H1 (cell line): ENCODE data around the gene KIN. TPM values are rescaled to one million over a fixed set of nuclear protein-coding genes. Genes with fewer than 3 reads are reported as not detected.

Source experiments
- CTCF ChIA-PET: fragments of 300-600 bp; sonication (Branson Sonifier 250); formaldehyde crosslinking; loops from one replicate; lab custom pipeline; 2021; ENCODE audit not compliant: partially characterized antibody; lab: Charles Lee
- POLR2A ChIA-PET: fragments of 300-600 bp; sonication (Branson Sonifier 250); formaldehyde crosslinking; loops from one replicate; lab custom pipeline; 2021; ENCODE audit warnings: inconsistent platforms; ENCODE audit not compliant: partially characterized antibody; lab: Charles Lee
- DNase-seq, 2 experiments: peaks; one replicate each; pipeline versions ENCODE4 v3.0.0 to v3.0.0-alpha.2; 2010 to 2022; ENCODE audit warnings: low spot score in 2 of 2, low read depth in 1 of 2, mixed read lengths in 1 of 2
- FAIRE-seq: peaks from 2 replicates; lab custom pipeline; 2011; peaks lifted over from hg19 to GRCh38; lab: Jason Lieb, UNC
- H2AFZ ChIP-seq: 2 replicates; pipeline ENCODE4 v1.8.1; 2012; ENCODE audit warnings: low read length, inconsistent platforms
- H2AK5ac ChIP-seq: 2 replicates; pipeline ENCODE4 v1.6.1; 2013; ENCODE audit warnings: low read depth, low read length
- H2BK120ac ChIP-seq: replicated peaks from 2 replicates; pipeline ENCODE3; 2013; ENCODE audit warnings: low read depth, low read length, inconsistent platforms
- H2BK12ac ChIP-seq: 2 replicates; pipeline ENCODE4 v1.6.1; 2013; ENCODE audit warnings: low read depth, low read length
- H2BK15ac ChIP-seq: 2 replicates; pipeline ENCODE4 v1.6.1; 2013; ENCODE audit warnings: low read length
- H2BK20ac ChIP-seq: 2 replicates; pipeline ENCODE4 v1.6.1; 2013; ENCODE audit warnings: low read length
- H2BK5ac ChIP-seq: 2 replicates; pipeline ENCODE4 v1.6.1; 2013; ENCODE audit warnings: low read depth, low read length
- H3K14ac ChIP-seq: 2 replicates; pipeline ENCODE4 v1.6.1; 2013; ENCODE audit warnings: inconsistent platforms; ENCODE audit not compliant: insufficient read length
- H3K18ac ChIP-seq: 2 replicates; pipeline ENCODE4 v1.6.1; 2013; ENCODE audit warnings: low read length; ENCODE audit errors: extremely low read depth
- H3K23ac ChIP-seq: 2 replicates; pipeline ENCODE4 v1.6.1; 2013; ENCODE audit warnings: inconsistent platforms; ENCODE audit not compliant: insufficient read length
- H3K23me2 ChIP-seq: 2 replicates; pipeline ENCODE4 v1.6.1; 2013; ENCODE audit warnings: low read depth, low read length
- H3K27ac ChIP-seq: 2 replicates; pipeline ENCODE4 v1.6.1; 2011; ENCODE audit warnings: low read depth, low read length, inconsistent platforms
- H3K27me3 ChIP-seq, 4 experiments: replicated peaks in 1 of 4; 1 replicate in 1 of 4; 2 replicates in 3 of 4; pipeline versions ENCODE4 v1.6.1 to v1.8.1; 2011 to 2013; ENCODE audit warnings: low read length in 3 of 4, mild to moderate bottlenecking in 3 of 4, inconsistent platforms in 2 of 4, mixed read lengths in 2 of 4, moderate library complexity in 1 of 4; ENCODE audit not compliant: control insufficient read depth in 3 of 4, insufficient read depth in 3 of 4; ENCODE audit errors: extremely low read depth in 1 of 4
- H3K36me3 ChIP-seq, 4 experiments: 2 replicates each; pipeline versions ENCODE4 v1.6.1 to v1.8.1; 2011 to 2013; ENCODE audit warnings: mild to moderate bottlenecking in 4 of 4, low read length in 3 of 4, moderate library complexity in 2 of 4, control low read depth in 1 of 4, inconsistent platforms in 1 of 4; ENCODE audit not compliant: insufficient read depth in 4 of 4, control insufficient read depth in 2 of 4
- H3K4ac ChIP-seq: replicated peaks from 2 replicates; pipeline ENCODE3; 2013; ENCODE audit warnings: low read length, low read depth, mixed read lengths, inconsistent platforms; ENCODE audit not compliant: insufficient read length
- H3K4me1 ChIP-seq, 4 experiments: replicated peaks in 1 of 4; 1 replicate in 1 of 4; 2 replicates in 3 of 4; pipeline versions ENCODE4 v1.6.1 to v1.8.1; 2011 to 2013; ENCODE audit warnings: low read length in 3 of 4, inconsistent platforms in 2 of 4, mixed read lengths in 1 of 4; ENCODE audit not compliant: insufficient read depth in 4 of 4, control insufficient read depth in 3 of 4
- H3K4me2 ChIP-seq, 2 experiments: 2 replicates each; pipeline versions ENCODE4 v1.6.1 to v1.8.1; 2011 to 2013; ENCODE audit warnings: low read depth in 2 of 2, low read length in 2 of 2, control low read depth in 1 of 2, inconsistent platforms in 1 of 2, mild to moderate bottlenecking in 1 of 2; ENCODE audit not compliant: insufficient read depth in 1 of 2
- H3K4me3 ChIP-seq, 4 experiments: fragments of 200-600, 300-600 bp in 1 of 4; sonication (generic), shearing (Covaris generic), sonication (Bioruptor Twin) in 1 of 4; 2 replicates each; pipeline versions ENCODE4 v1.5.1 to v1.8.1; 2011 to 2016; ENCODE audit warnings: low read length in 4 of 4, low read depth in 3 of 4, control low read depth in 2 of 4, inconsistent platforms in 2 of 4, mild to moderate bottlenecking in 2 of 4, mixed read lengths in 1 of 4, moderate library complexity in 1 of 4; ENCODE audit not compliant: insufficient read depth in 2 of 4; ENCODE audit errors: extremely low read depth in 1 of 4
- H3K56ac ChIP-seq: replicated peaks from 2 replicates; pipeline ENCODE3; 2013; ENCODE audit warnings: low read depth, mild to moderate bottlenecking, mixed read lengths, low read length, inconsistent platforms; ENCODE audit not compliant: insufficient read length
- H3K79me1 ChIP-seq: 2 replicates; pipeline ENCODE4 v1.6.1; 2013; ENCODE audit warnings: low read depth, low read length, control low read depth
- H3K79me2 ChIP-seq, 2 experiments: 2 replicates each; pipeline versions ENCODE4 v1.6.1 to v1.8.1; 2012 to 2013; ENCODE audit warnings: low read length in 2 of 2, mild to moderate bottlenecking in 2 of 2, inconsistent platforms in 1 of 2; ENCODE audit not compliant: insufficient read depth in 2 of 2, control insufficient read depth in 1 of 2
- H3K9ac ChIP-seq, 4 experiments: replicated peaks in 1 of 4; 1 replicate in 1 of 4; 2 replicates in 3 of 4; pipeline versions ENCODE4 v1.6.1 to v1.8.1; 2011 to 2013; ENCODE audit warnings: low read depth in 3 of 4, low read length in 3 of 4, control low read depth in 2 of 4, mild to moderate bottlenecking in 2 of 4, moderate library complexity in 2 of 4, inconsistent platforms in 1 of 4; ENCODE audit errors: extremely low read depth in 1 of 4
- H3K9me3 ChIP-seq, 2 experiments: 2 replicates each; pipeline versions ENCODE4 v1.6.1 to v1.8.1; 2012 to 2013; ENCODE audit warnings: mild to moderate bottlenecking in 2 of 2, moderate library complexity in 2 of 2, control low read depth in 1 of 2, inconsistent platforms in 1 of 2, low read depth in 1 of 2, low read length in 1 of 2, mixed read lengths in 1 of 2; ENCODE audit not compliant: insufficient read depth in 2 of 2
- H4K20me1 ChIP-seq, 2 experiments: replicated peaks in 1 of 2; 2 replicates each; pipeline versions ENCODE3 to v1.8.1; 2011 to 2013; ENCODE audit warnings: inconsistent platforms in 2 of 2, low read length in 2 of 2, mild to moderate bottlenecking in 1 of 2; ENCODE audit not compliant: insufficient read depth in 2 of 2, control insufficient read depth in 1 of 2
- H4K5ac ChIP-seq: 2 replicates; pipeline ENCODE4 v1.6.1; 2013; ENCODE audit warnings: low read length, low read depth, mixed read lengths, inconsistent platforms; ENCODE audit not compliant: insufficient read length
- H4K8ac ChIP-seq: 2 replicates; pipeline ENCODE4 v1.8.0; 2013; ENCODE audit warnings: mild to moderate bottlenecking, moderate library complexity, low read length, inconsistent platforms; ENCODE audit not compliant: insufficient read depth; ENCODE audit errors: extremely low read depth
- H4K91ac ChIP-seq: replicated peaks from 2 replicates; pipeline ENCODE3; 2013; ENCODE audit warnings: low read length, mixed read lengths, inconsistent platforms; ENCODE audit not compliant: insufficient read length
- GABPA ChIP-seq: IDR thresholded peaks from 2 replicates; pipeline ENCODE4 v1.6.1; 2011; ENCODE audit warnings: mild to moderate bottlenecking, low read length, moderate library complexity, borderline replicate concordance; ENCODE audit not compliant: insufficient read depth
- KDM5A ChIP-seq: fragments of 200-600 bp; IDR thresholded peaks from 2 replicates; pipeline ENCODE4 v1.7.1; 2012; ENCODE audit warnings: mild to moderate bottlenecking, low read length, inconsistent platforms, mixed read lengths
- PHF8 ChIP-seq: fragments of 200-600 bp; sonication (generic); conservative IDR thresholded peaks from 2 replicates; pipeline ENCODE4 v1.7.1; 2012; ENCODE audit warnings: low read depth, mild to moderate bottlenecking, inconsistent platforms, low read length, moderate library complexity
- SIRT6 ChIP-seq: IDR thresholded peaks from one replicate; pipeline ENCODE4 v1.7.1; 2012; ENCODE audit warnings: low read length, inconsistent platforms
- TAF7 ChIP-seq: optimal IDR thresholded peaks from 2 replicates; pipeline ENCODE3; 2011; ENCODE audit warnings: low read depth, mild to moderate bottlenecking, inconsistent platforms, low read length, moderate library complexity, borderline replicate concordance
- whole genome bisulfite sequencing, 2 experiments: shearing (Covaris generic) in 1 of 2; methylation state at CpG; one replicate each; pipeline versions ENCODE4 v1.1.6 to v1.1.7; 2013 to 2015; ENCODE audit warnings: low lambda C conversion rate in 2 of 2, mixed read lengths in 2 of 2, inconsistent platforms in 1 of 2, low coverage in 1 of 2, missing lambda C conversion rate in 1 of 2; ENCODE audit not compliant: insufficient replicate concordance in 2 of 2, insufficient coverage in 1 of 2, insufficient read length in 1 of 2; ENCODE audit errors: extremely low coverage in 1 of 2, missing lambda C conversion rate in 1 of 2; 5-methylcytosine and 5-hydroxymethylcytosine counted together
- polyA plus RNA-seq, 7 experiments: library from polyadenylated mRNA; depleted of rRNA in 3 of 7; stranded (reverse) in 5 of 7; unstranded in 2 of 7; fragments of >200 nt in 5 of 7; fragments of 200-250 nt in 2 of 7; gene quantifications; 1 replicate in 5 of 7; 2 replicates in 1 of 7; 4 replicates in 1 of 7; pipeline versions ENCODE4 v1.2.1 to v1.2.3, GENCODE V29; 2011 to 2013; ENCODE audit warnings: missing spikeins in 2 of 7, mixed read lengths in 2 of 7
- total RNA-seq: library from RNA; stranded (reverse); fragmentation: NEBNext Ultra II Directional; extraction: Animal tissue kit (Norgen Biotek cat#: 25700); gene quantifications from 2 replicates; pipeline ENCODE4 v1.2.1, GENCODE V29; 2021

The KIN gene
- total and polyA plus RNA-seq, 2 of the 8 experiments (the other 6 are each of a cell fraction or from before 2014, with no cell fraction given) = 3.7 to 16.5 TPM

DNA sequence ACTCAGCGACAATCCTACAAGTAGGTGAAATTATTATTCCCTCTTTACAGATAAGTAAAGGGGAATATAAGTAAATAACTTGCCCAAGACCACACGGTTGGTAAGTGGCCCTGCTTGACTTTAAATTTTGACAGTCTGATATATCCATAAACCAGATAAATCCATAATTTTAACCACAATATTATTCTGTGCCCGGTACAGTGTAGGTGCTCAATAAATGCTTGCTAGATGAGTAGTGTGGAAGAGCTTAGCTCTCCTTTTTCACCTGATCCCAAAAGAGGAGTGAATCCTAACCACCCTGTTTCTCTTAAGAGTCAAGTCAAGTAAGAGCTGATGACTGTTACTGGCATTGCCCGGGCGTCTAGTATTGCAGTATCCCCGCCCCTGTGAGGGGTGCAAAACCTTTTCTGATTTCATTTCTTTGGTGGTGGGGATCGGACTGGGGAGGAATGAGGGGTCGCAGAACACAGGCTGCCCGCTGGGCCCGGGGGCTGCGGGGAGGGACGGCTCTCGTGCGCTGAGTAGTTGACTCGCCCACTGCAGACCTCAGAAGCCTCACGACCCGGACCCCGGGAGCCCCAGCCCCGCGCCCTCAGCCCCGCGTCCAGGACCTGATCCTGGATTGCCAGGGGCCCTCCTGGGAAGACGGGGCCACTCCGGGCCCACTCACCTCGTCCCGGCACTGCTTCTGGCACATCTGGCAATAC, 490 bp downstream of the KIN start:
- Histone ChIP-seq H3K23me2 (0 out of 2 replicates have a peak, but pooled peaks cover 9% of the 10 kb centered on the region), H3K27ac (peak overlapping the region; percentile 66; the same call in 1 of the 2 replicates), H4K91ac (no peak overlapping the region), H3K4me2 (peak overlapping the region; percentile 68 to 86), H3K14ac (no peak overlapping the region), H3K4me3 (peak overlapping the region; percentile 77 to 98 (median 92)), H3K4ac (no peak overlapping the region), H2BK15ac (no peak overlapping the region), H2AFZ (peak overlapping the region; percentile 96; the same call in 1 of the 2 replicates), H4K20me1 (peaks cover 7 to 8% of the 10 kb centered on the region in 2 experiments), H3K9me3 (no peaks in the 10 kb centered on the region), H4K5ac (peak overlapping the region; percentile 73), H3K18ac (peak overlapping the region; percentile 96; the same call in 1 of the 2 replicates), H3K9ac (peak overlapping the region; percentile 88 to 92 (median 90)), H3K36me3 (peaks cover 0 to 11% (median 0%) of the 10 kb centered on the region in 4 experiments; a peak in 1 of 8 replicates), H3K79me2 (peaks cover 24 to 94% of the 10 kb centered on the region in 2 experiments), H3K27me3 (no peaks in the 10 kb centered on the region), H3K56ac (no peak overlapping the region), H2BK12ac (no peak overlapping the region), H4K8ac (peak overlapping the region; percentile 76), H2BK120ac (no peak overlapping the region), H3K23ac (no peak overlapping the region), H2BK20ac (no peak overlapping the region), H2AK5ac (no peak overlapping the region), H3K79me1 (peaks cover 2% of the 10 kb centered on the region; the same call in 1 of the 2 replicates), H3K4me1 (peaks cover 0 to 5% (median 1%) of the 10 kb centered on the region in 4 experiments; a peak in 4 of 7 replicates), H2BK5ac (peak overlapping the region; percentile 87)
- WGBS, 2 experiments = 6% methylated on average over 26 of the region's 26 CpGs; no CpG with 5 or more reads in 1 of the 2 experiments
- no peak for FAIRE-seq
- ChIA-PET POLR2A (interaction anchor here (0.7 to 3.2 kb wide), 10 partner anchors 9 to 40 kb away, joined by 3 to 28 read pairs (median 6); partner anchors contain the start of gene TAF3), CTCF (interaction anchor here (0.8 to 1.3 kb wide), 3 partner anchors 10 to 1349 kb away, joined by 3 to 4 read pairs (median 4); no protein-coding TSS in a partner anchor)
- TF ChIP-seq KDM5A = 0 out of 2 replicates have a peak, but pooled peaks have one; percentile 4
- TF ChIP-seq SIRT6 = no peak
- TF ChIP-seq GABPA = no peak
- TF ChIP-seq PHF8 = no peak; the same call in 1 of the 2 replicates
- peak; percentile 29 for TF ChIP-seq TAF7
- DNase-seq = no peak
